CD4-positive, alpha-beta T cell (primary cell): ENCODE data around the gene IQSEC1. TPM values are rescaled to one million over a fixed set of nuclear protein-coding genes. Genes with fewer than 3 reads are reported as not detected.

ENCODE experiments used
- ATAC-seq: fragments of 200-7000 bp; cut with Tn5 transposase; one replicate; pipeline ENCODE4 v1.10.0; 2022; ENCODE audit warnings: mild to moderate bottlenecking; ENCODE audit not compliant: poor library complexity
- CTCF ChIA-PET: fragments of 350-600 bp; sonication (Branson Sonifier 250); formaldehyde crosslinking; loops from one replicate; lab custom pipeline; 2021; ENCODE audit warnings: antibody characterized with exemption, inconsistent platforms; lab: Charles Lee
- POLR2A ChIA-PET: fragments of 350-600 bp; sonication (Branson Sonifier 250); formaldehyde crosslinking; loops from one replicate; lab custom pipeline; 2021; ENCODE audit warnings: antibody characterized with exemption, inconsistent platforms; lab: Charles Lee
- DNase-seq, 14 experiments: peaks; one replicate each; pipeline ENCODE4 v3.0.0-alpha.2; 2013 to 2020; ENCODE audit warnings: mixed read lengths in 2 of 14
- H3K27ac ChIP-seq, 2 donors: one replicate each; pipeline versions ENCODE4 v1.5.1 to v1.7.0; 2013; ENCODE audit warnings: low read length in 2 of 2, low read depth in 1 of 2, mild to moderate bottlenecking in 1 of 2
- H3K27me3 ChIP-seq, 2 experiments: 1 replicate in 1 of 2; 2 replicates in 1 of 2; pipeline versions ENCODE4 v1.6.1 to v1.7.0; 2013; ENCODE audit warnings: low read length in 2 of 2, control low read depth in 1 of 2, mild to moderate bottlenecking in 1 of 2, moderate library complexity in 1 of 2; ENCODE audit not compliant: insufficient read depth in 2 of 2, control insufficient read depth in 1 of 2
- H3K36me3 ChIP-seq: one replicate; pipeline ENCODE4 v1.6.1; 2013; ENCODE audit warnings: low read length, control low read depth; ENCODE audit not compliant: insufficient read depth
- H3K4me1 ChIP-seq: one replicate; pipeline ENCODE4 v1.6.1; 2013; ENCODE audit warnings: low read length, control low read depth; ENCODE audit not compliant: insufficient read depth
- H3K4me3 ChIP-seq: one replicate; pipeline ENCODE4 v1.5.1; 2013; ENCODE audit warnings: mild to moderate bottlenecking, low read length, moderate library complexity
- H3K9me3 ChIP-seq, 2 experiments: 1 replicate in 1 of 2; 2 replicates in 1 of 2; pipeline versions ENCODE4 v1.6.1 to v1.7.0; 2013; ENCODE audit warnings: low read length in 2 of 2, mild to moderate bottlenecking in 2 of 2, control low read depth in 1 of 2, moderate library complexity in 1 of 2; ENCODE audit not compliant: control insufficient read depth in 1 of 2, insufficient read depth in 1 of 2
- H3K27ac Mint-ChIP-seq: one replicate; pipeline ENCODE4 v1.8.0; 2020; ENCODE audit warnings: mixed read lengths
- H3K27me3 Mint-ChIP-seq: one replicate; pipeline ENCODE4 v1.8.0; 2021; ENCODE audit warnings: mixed read lengths
- H3K36me3 Mint-ChIP-seq: one replicate; pipeline ENCODE4 v1.8.0; 2021; ENCODE audit warnings: low read depth, mixed read lengths
- H3K4me1 Mint-ChIP-seq: one replicate; pipeline ENCODE4 v1.8.0; 2021; ENCODE audit warnings: low read depth, mixed read lengths
- H3K4me3 Mint-ChIP-seq: one replicate; pipeline ENCODE4 v1.8.0; 2020; ENCODE audit warnings: mild to moderate bottlenecking, mixed read lengths
- H3K9me3 Mint-ChIP-seq: one replicate; pipeline ENCODE4 v1.8.0; 2020; ENCODE audit warnings: mixed read lengths
- intact Hi-C, 2 experiments: fragments of 100-400 bp; cut with DNase I in 1 of 2; cut with micrococcal nuclease in 1 of 2; formaldehyde crosslinking; loops; one replicate each; pipeline versions ENCODE4 v1.15.1 to v1.9.0; 2023 to 2025; cut with DNase I, micrococcal nuclease
- total RNA-seq, 174 experiments: library from RNA in 2 of 174; stranded (reverse) in 2 of 174; gene quantifications; one replicate each; pipeline ENCODE4 v1.2.3 and lab custom pipeline; 2021 to 2026
- TF ChIP-seq, protein P1 (sequence below): fragments of 200-600 bp; IDR thresholded peaks from one replicate; pipeline ENCODE4 v1.8.0; 2022; ENCODE audit warnings: antibody characterized with exemption, mild to moderate bottlenecking

The IQSEC1 gene
- total RNA-seq, 2 experiments from 2014 or later = 102 to 108 TPM

DNA sequence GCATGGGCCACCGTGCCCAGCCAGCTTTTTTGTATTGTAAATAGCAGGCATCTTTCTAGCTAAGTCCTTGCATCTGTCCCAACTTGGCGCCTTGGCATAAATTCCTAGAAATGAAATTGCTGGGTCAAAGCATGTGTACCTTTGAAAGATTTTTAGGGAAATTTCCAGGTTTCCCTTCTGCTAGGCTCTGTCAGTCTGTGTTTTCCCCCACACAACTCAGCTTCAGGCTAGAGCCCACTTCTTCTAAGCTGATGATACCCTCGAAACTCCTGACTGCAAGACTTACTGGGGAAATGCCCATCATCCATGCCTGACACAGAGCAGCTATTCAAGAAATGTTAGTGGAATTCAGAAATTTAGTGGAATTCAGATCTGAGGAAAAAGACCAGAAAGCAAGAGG is 221.0 kb downstream of the IQSEC1 start:
- Mint-ChIP-seq H3K9me3 (no peaks in the 10 kb centered on the region), H3K36me3 (no peaks in the 10 kb centered on the region), H3K27ac (no peak overlapping the region), H3K27me3 (peaks cover 17% of the 10 kb centered on the region), H3K4me3 (no peak overlapping the region), H3K4me1 (no peaks in the 10 kb centered on the region)
- Histone ChIP-seq H3K4me3 (no peak overlapping the region), H3K27me3 (no peaks in the 10 kb centered on the region), H3K27ac (no peak overlapping the region), H3K9me3 (no peaks in the 10 kb centered on the region), H3K36me3 (no peaks in the 10 kb centered on the region), H3K4me1 (no peaks in the 10 kb centered on the region)
- intact Hi-C loops = loop anchor here in 1 of 2 experiments (10.0 kb wide), 1 partner anchor 423 kb away; no protein-coding TSS in a partner anchor
- ATAC-seq (no peak), DNase-seq (no peak)
- POLR2A ChIA-PET = interaction anchor here (1.1 kb wide), 1 partner anchor 10 kb away, joined by 4 read pairs; no protein-coding TSS in a partner anchor
- CTCF ChIA-PET = interaction anchor here (1.5 kb wide), 1 partner anchor 11 kb away, joined by 6 read pairs; the partner anchor contains the start of gene RPL32
- TF ChIP-seq, protein P1, sequence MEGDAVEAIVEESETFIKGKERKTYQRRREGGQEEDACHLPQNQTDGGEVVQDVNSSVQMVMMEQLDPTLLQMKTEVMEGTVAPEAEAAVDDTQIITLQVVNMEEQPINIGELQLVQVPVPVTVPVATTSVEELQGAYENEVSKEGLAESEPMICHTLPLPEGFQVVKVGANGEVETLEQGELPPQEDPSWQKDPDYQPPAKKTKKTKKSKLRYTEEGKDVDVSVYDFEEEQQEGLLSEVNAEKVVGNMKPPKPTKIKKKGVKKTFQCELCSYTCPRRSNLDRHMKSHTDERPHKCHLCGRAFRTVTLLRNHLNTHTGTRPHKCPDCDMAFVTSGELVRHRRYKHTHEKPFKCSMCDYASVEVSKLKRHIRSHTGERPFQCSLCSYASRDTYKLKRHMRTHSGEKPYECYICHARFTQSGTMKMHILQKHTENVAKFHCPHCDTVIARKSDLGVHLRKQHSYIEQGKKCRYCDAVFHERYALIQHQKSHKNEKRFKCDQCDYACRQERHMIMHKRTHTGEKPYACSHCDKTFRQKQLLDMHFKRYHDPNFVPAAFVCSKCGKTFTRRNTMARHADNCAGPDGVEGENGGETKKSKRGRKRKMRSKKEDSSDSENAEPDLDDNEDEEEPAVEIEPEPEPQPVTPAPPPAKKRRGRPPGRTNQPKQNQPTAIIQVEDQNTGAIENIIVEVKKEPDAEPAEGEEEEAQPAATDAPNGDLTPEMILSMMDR = no peak

Other genes with a start within 250 kb of the IQSEC1 start
- gene RPL32, start 231.9 kb downstream of the IQSEC1 start, total RNA-seq = 1,000 to 10,000 TPM; 4,308 to 4,667 TPM